ENCODE data around the gene ANO7.
"Not testable (repeated sequence)": the region's sequence is repeated elsewhere in the genome, so short reads cannot be mapped to it uniquely, and the experiment has no call there.

Gene ANO7

GRCh38 chr2:241193271-241193670, 4.8 kb downstream of the ANO7 start:
- H3K4me1 ChIP-seq (ENCODE audit: insufficient read depth, low read length), result no peaks in the 10 kb centered on the region
- ATAC-seq (ENCODE audit: insufficient read depth, low read depth), result no peak
- TF ChIP-seq CTCF (IDR thresholded peaks at IDR 0.05; ENCODE audit: borderline replicate concordance, extremely low read depth, low read length, poor library complexity, severe bottlenecking) (no peak), EZH2 (IDR thresholded peaks at IDR 0.05; ENCODE audit: borderline replicate concordance, low read depth, low read length, severe bottlenecking) (no peak)

GRCh38 chr2:241194811-241195210, 6.3 kb downstream of the ANO7 start:
- Histone ChIP-seq H3K27ac (ENCODE audit: low read length) (no peak overlapping the region), H3K36me3 (ENCODE audit: insufficient read depth, low read length) (no peaks in the 10 kb centered on the region), H3K4me1 (ENCODE audit: insufficient read depth, low read length) (no peaks in the 10 kb centered on the region), H3K9me3 (ENCODE audit: insufficient read depth, low read length, severe bottlenecking) (no peaks in the 10 kb centered on the region), H3K4me2 (ENCODE audit: insufficient read depth, low read length) (no peak overlapping the region), H3K27me3 (ENCODE audit: insufficient read depth, low read length, poor library complexity) (no peaks in the 10 kb centered on the region), H3K9ac (ENCODE audit: low read depth, low read length) (no peak overlapping the region), H4K20me1 (ENCODE audit: insufficient read depth, low read length) (0 out of 2 replicates have a peak, but pooled peaks cover 3% of the 10 kb centered on the region), H3K79me2 (ENCODE audit: insufficient read depth, low read length) (no peaks in the 10 kb centered on the region), H2AFZ (ENCODE audit: low read depth, low read length) (no peak overlapping the region), H3K4me3 (ENCODE audit: low read depth in 1 of 2, low read length in 2 of 2) (no peak overlapping the region)
- no peak for TF ChIP-seq EZH2 (IDR thresholded peaks at IDR 0.05; ENCODE audit: borderline replicate concordance, low read depth, low read length, severe bottlenecking)
- TF ChIP-seq CTCF (IDR thresholded peaks at IDR 0.05; ENCODE audit: borderline replicate concordance, extremely low read depth, low read length, poor library complexity, severe bottlenecking), result no peak
- no peak for ATAC-seq (ENCODE audit: insufficient read depth, low read depth)
- no peak for DNase-seq

More at GRCh38 chr2:241193271-241193670, 4.8 kb downstream of the ANO7 start:
- H3K9me3 ChIP-seq (ENCODE audit: insufficient read depth, low read length, severe bottlenecking), result no peaks in the 10 kb centered on the region
- no peak overlapping the region for H3K4me2 ChIP-seq (ENCODE audit: insufficient read depth, low read length)
- no peak overlapping the region for H3K4me3 ChIP-seq (ENCODE audit: low read depth in 1 of 2, low read length in 2 of 2)
- no peak overlapping the region for H2AFZ ChIP-seq (ENCODE audit: low read depth, low read length)
- H3K36me3 ChIP-seq (ENCODE audit: insufficient read depth, low read length), result no peaks in the 10 kb centered on the region
- H3K79me2 ChIP-seq (ENCODE audit: insufficient read depth, low read length), result no peaks in the 10 kb centered on the region
- no peaks in the 10 kb centered on the region for H3K27me3 ChIP-seq (ENCODE audit: insufficient read depth, low read length, poor library complexity)
- no peak overlapping the region for H3K27ac ChIP-seq (ENCODE audit: low read length)
- H4K20me1 ChIP-seq (ENCODE audit: insufficient read depth, low read length), result 0 out of 2 replicates have a peak, but pooled peaks cover 3% of the 10 kb centered on the region
- no peak overlapping the region for H3K9ac ChIP-seq (ENCODE audit: low read depth, low read length)
- DNase-seq, result no peak

GRCh38 chr2:241195506-241196130, 7.1 kb downstream of the ANO7 start:
- TF ChIP-seq EZH2 (IDR thresholded peaks at IDR 0.05; ENCODE audit: borderline replicate concordance, low read depth, low read length, severe bottlenecking) (no peak), CTCF (IDR thresholded peaks at IDR 0.05; ENCODE audit: borderline replicate concordance, extremely low read depth, low read length, poor library complexity, severe bottlenecking) (no peak)
- no peaks in the 10 kb centered on the region for H3K4me1 ChIP-seq (ENCODE audit: insufficient read depth, low read length)
- ATAC-seq (ENCODE audit: insufficient read depth, low read depth) (no peak), DNase-seq (no peak)
- no peaks in the 10 kb centered on the region for H3K27me3 ChIP-seq (ENCODE audit: insufficient read depth, low read length, poor library complexity)
- no peaks in the 10 kb centered on the region for H3K36me3 ChIP-seq (ENCODE audit: insufficient read depth, low read length)
- H3K4me2 ChIP-seq (ENCODE audit: insufficient read depth, low read length), result no peak overlapping the region
- no peaks in the 10 kb centered on the region for H3K9me3 ChIP-seq (ENCODE audit: insufficient read depth, low read length, severe bottlenecking)
- H4K20me1 ChIP-seq (ENCODE audit: insufficient read depth, low read length), result 0 out of 2 replicates have a peak, but pooled peaks cover 3% of the 10 kb centered on the region
- H3K79me2 ChIP-seq (ENCODE audit: insufficient read depth, low read length), result no peaks in the 10 kb centered on the region
- H3K27ac ChIP-seq (ENCODE audit: low read length), result no peak overlapping the region
- no peak overlapping the region for H2AFZ ChIP-seq (ENCODE audit: low read depth, low read length)
- no peak overlapping the region for H3K9ac ChIP-seq (ENCODE audit: low read depth, low read length)
- no peak overlapping the region for H3K4me3 ChIP-seq (ENCODE audit: low read depth in 1 of 2, low read length in 2 of 2)

GRCh38 chr2:241197246-241197645, 8.8 kb downstream of the ANO7 start:
- H3K9me3 ChIP-seq (ENCODE audit: insufficient read depth, low read length, severe bottlenecking); DNase-seq; H3K4me2 ChIP-seq (ENCODE audit: insufficient read depth, low read length); H2AFZ ChIP-seq (ENCODE audit: low read depth, low read length); H3K27ac ChIP-seq (ENCODE audit: low read length); H4K20me1 ChIP-seq (ENCODE audit: insufficient read depth, low read length); H3K79me2 ChIP-seq (ENCODE audit: insufficient read depth, low read length); H3K27me3 ChIP-seq (ENCODE audit: insufficient read depth, low read length, poor library complexity); ATAC-seq (ENCODE audit: insufficient read depth, low read depth); H3K4me3 ChIP-seq (ENCODE audit: low read depth in 1 of 2, low read length in 2 of 2); H3K9ac ChIP-seq (ENCODE audit: low read depth, low read length); H3K4me1 ChIP-seq (ENCODE audit: insufficient read depth, low read length); H3K36me3 ChIP-seq (ENCODE audit: insufficient read depth, low read length): not testable (repeated sequence)

Measured in DND-41 (cell line).